SK-N-MC (cell line): Measurements from ENCODE around the gene NPAS4.

Experiments used
- DNase-seq: peaks from one replicate; pipeline ENCODE4 v3.0.0-alpha.2; 2011; ENCODE audit warnings: low read depth, low spot score
- H3K27ac ChIP-seq: fragments of 200-600 bp; sonication (generic); 2 replicates; pipeline ENCODE4 v1.5.1; 2016; ENCODE audit warnings: mixed run types
- H3K36me3 ChIP-seq: fragments of 200-600 bp; sonication (generic); 2 replicates; pipeline ENCODE4 v1.6.1; 2017; ENCODE audit warnings: antibody characterized with exemption, low read length, mixed read lengths; ENCODE audit not compliant: insufficient read depth
- H3K4me3 ChIP-seq: fragments of 200-600 bp; sonication (generic); 2 replicates; pipeline ENCODE4 v1.5.1; 2016
- H3K9ac ChIP-seq: fragments of 200-600 bp; sonication (generic); 2 replicates; pipeline ENCODE4 v1.8.0; 2017; ENCODE audit warnings: mixed run types, mixed read lengths; ENCODE audit not compliant: insufficient read length
- H3K9me3 ChIP-seq: fragments of 200-600 bp; sonication (generic); 2 replicates; pipeline ENCODE4 v1.6.1; 2017; ENCODE audit warnings: low read depth, mild to moderate bottlenecking, antibody characterized with exemption, low read length, moderate library complexity, mixed read lengths
- EZH2 ChIP-seq: fragments of 200-600 bp; sonication (generic); IDR thresholded peaks from one replicate; pipeline ENCODE4 v1.6.1; 2017; ENCODE audit warnings: antibody characterized with exemption
- FOXP2 ChIP-seq: optimal IDR thresholded peaks from 2 replicates; pipeline ENCODE3; 2011; ENCODE audit warnings: mild to moderate bottlenecking, moderate library complexity; ENCODE audit not compliant: insufficient read depth; ENCODE audit errors: extremely low read length, control extremely low read depth
- POLR2AphosphoS5 ChIP-seq: IDR thresholded peaks from 2 replicates; pipeline ENCODE4 v1.6.1; 2012; ENCODE audit warnings: mild to moderate bottlenecking, low read depth, low read length, borderline replicate concordance

Gene NPAS4

DNA sequence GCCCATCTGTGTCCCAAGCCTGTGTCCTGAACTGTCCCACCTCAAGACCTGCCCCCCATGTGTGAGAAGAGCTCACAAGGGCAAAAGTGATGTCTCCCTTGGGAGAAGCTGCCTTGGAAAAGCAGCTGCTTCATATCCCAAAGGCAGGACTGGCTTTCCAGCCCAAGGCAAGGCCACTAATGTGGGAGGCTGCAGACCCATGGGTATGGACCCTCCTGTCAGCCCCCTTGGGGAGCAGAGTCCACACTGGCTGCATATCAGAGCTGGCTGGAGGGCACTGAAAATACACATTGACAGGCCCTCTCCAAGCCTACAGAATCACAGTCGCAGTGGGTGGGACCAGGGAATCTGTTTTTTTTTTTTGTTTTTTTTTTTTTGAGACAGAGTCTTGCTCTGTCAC lies 48.6 kb downstream of the NPAS4 start:
- H3K27ac ChIP-seq, result no peak overlapping the region
- no peak for DNase-seq
- no peak overlapping the region for H3K4me3 ChIP-seq
- H3K9ac ChIP-seq, result no peak overlapping the region
- H3K9me3 ChIP-seq, result no peaks in the 10 kb centered on the region
- H3K36me3 ChIP-seq, result no peaks in the 10 kb centered on the region
- no peak for TF ChIP-seq EZH2
- TF ChIP-seq FOXP2, result no peak
- TF ChIP-seq POLR2AphosphoS5, result no peak

DNA sequence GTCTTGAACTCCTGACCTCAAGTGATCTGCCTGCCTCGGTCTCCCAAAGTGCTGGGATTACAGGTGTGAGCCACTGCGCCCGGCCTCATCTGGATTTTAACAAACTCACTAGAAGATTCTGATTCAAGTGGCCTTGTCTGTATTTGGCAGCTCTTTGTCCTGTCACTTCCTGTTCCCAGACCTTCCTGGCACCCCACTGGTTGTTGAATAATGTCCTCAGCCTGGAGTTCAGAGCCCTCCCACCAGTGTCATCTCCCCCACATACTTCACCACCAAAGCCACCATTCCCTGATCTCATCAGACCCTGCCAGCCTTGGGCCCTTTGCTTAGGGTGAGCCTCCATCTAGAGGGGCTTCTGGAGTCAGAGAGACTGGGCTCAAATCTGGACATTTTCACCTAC lies 49.2 kb downstream of the NPAS4 start:
- Histone ChIP-seq H3K27ac (no peak overlapping the region), H3K36me3 (no peaks in the 10 kb centered on the region), H3K9ac (no peak overlapping the region), H3K4me3 (no peak overlapping the region), H3K9me3 (no peaks in the 10 kb centered on the region)
- DNase-seq, result no peak
- no peak for TF ChIP-seq EZH2
- no peak for TF ChIP-seq POLR2AphosphoS5
- no peak for TF ChIP-seq FOXP2

DNA sequence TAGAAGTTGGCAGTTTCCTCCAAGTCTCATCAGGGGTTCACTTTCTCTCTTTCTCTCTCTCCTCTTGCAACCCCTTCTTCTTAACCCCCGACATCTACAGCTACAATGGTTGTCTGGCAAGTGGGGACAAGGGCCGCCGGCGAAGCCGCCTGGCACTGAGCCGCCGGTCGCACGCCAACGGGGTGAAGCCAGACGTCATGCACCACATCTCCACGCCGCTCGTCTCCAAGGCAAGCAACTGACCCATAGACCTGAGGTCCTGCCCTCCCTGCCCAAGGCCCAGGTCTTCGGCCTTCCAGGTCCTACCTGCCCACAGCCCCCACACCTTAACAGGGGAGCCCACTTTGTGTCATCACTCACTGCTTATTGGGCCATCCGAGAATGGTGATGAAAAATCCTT lies 50.3 kb downstream of the NPAS4 start:
- H3K9ac ChIP-seq, result no peak overlapping the region
- no peak for TF ChIP-seq FOXP2
- no peak for TF ChIP-seq EZH2
- no peak for TF ChIP-seq POLR2AphosphoS5
- no peak overlapping the region for H3K4me3 ChIP-seq
- no peak for DNase-seq
- no peaks in the 10 kb centered on the region for H3K9me3 ChIP-seq
- H3K36me3 ChIP-seq, result no peaks in the 10 kb centered on the region
- H3K27ac ChIP-seq, result no peak overlapping the region

DNA sequence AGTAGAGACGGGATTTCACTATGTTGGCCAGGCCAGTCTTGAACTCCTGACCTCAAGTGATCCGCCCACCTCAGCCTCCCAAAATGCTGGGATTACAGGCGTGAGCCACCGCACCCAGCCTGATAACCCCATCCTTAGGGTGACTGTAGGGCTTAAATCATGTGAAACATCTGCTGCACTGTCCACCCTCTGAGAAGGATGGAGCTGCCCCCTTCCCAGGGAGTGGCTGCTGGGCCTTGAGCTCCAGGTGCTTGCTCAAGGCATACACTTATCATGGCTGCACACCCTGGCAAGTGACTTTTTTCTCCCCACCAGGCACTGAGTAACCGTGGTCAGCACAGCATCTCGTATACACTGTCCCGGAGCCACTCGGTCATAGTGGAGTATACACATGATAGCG lies 51.2 kb downstream of the NPAS4 start:
- H3K36me3 ChIP-seq, result no peaks in the 10 kb centered on the region
- H3K9ac ChIP-seq, result no peak overlapping the region
- TF ChIP-seq EZH2 (no peak), FOXP2 (no peak), POLR2AphosphoS5 (no peak)
- H3K27ac ChIP-seq, result no peak overlapping the region
- H3K9me3 ChIP-seq, result no peaks in the 10 kb centered on the region
- no peak overlapping the region for H3K4me3 ChIP-seq
- no peak for DNase-seq

DNA sequence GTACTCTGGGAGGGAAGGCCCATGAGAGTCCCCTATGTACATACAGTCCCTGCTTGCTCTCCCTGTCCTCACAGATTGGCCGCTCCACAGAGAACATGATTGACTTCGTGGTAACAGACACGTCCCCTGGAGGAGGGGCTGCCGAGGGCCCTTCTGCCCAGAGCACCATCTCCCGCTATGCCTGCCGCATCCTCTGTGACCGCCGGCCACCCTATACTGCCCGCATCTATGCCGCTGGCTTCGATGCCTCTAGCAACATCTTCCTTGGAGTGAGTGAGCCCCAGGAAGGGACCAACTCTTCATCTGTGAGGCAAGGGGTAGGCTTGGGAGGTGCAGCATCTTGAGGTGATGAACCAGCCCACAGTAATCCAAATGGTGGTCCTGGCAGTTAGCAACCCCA lies 52.3 kb downstream of the NPAS4 start:
- Histone ChIP-seq H3K9ac (no peak overlapping the region), H3K4me3 (no peak overlapping the region), H3K36me3 (no peaks in the 10 kb centered on the region), H3K9me3 (no peaks in the 10 kb centered on the region), H3K27ac (no peak overlapping the region)
- TF ChIP-seq FOXP2, result no peak
- TF ChIP-seq POLR2AphosphoS5, result no peak
- TF ChIP-seq EZH2, result no peak
- no peak for DNase-seq

DNA sequence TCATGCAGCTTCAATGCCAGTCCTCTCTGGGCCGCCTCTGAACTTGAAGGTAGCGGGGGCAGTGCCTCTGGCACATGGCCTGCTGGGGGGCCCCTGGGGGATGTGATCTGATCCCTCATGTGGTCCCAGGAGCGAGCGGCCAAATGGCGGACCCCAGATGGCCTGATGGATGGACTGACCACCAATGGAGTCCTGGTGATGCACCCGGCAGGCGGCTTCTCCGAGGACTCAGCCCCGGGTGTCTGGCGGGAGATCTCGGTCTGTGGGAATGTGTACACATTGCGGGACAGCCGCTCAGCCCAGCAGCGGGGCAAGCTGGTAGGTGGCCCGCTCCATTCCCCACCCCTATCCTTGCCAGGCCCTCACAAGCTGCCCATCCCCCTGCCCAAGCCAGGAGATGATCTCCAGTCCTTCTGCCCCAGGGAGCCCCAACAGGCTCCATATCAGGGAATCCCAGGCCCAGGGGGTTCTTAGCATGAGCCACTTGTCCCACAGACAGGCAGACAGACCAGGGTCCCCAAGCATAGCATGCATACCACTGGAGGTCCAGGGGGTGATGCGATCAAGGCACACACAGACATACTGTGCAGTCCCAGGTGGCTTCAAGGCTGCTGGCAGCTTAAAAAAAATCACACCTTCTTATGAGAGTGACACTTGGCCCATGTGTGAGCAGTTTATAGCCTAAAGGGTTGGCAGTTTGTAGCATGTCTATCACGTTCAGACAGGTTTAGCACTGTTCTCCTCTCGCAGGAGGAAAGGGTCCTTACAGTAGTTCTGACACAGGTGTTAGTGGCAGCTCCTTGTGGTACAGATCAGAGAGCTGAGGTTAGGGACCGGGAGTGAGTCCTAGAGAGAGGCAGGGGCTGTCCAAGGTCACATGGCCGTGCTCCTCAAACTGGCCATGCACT lies 53.0 kb downstream of the NPAS4 start:
- Histone ChIP-seq H3K9me3 (no peaks in the 10 kb centered on the region), H3K36me3 (no peaks in the 10 kb centered on the region), H3K9ac (no peak overlapping the region), H3K27ac (no peak overlapping the region), H3K4me3 (no peak overlapping the region)
- TF ChIP-seq FOXP2 (no peak), EZH2 (no peak), POLR2AphosphoS5 (no peak)
- DNase-seq, result no peak

DNA sequence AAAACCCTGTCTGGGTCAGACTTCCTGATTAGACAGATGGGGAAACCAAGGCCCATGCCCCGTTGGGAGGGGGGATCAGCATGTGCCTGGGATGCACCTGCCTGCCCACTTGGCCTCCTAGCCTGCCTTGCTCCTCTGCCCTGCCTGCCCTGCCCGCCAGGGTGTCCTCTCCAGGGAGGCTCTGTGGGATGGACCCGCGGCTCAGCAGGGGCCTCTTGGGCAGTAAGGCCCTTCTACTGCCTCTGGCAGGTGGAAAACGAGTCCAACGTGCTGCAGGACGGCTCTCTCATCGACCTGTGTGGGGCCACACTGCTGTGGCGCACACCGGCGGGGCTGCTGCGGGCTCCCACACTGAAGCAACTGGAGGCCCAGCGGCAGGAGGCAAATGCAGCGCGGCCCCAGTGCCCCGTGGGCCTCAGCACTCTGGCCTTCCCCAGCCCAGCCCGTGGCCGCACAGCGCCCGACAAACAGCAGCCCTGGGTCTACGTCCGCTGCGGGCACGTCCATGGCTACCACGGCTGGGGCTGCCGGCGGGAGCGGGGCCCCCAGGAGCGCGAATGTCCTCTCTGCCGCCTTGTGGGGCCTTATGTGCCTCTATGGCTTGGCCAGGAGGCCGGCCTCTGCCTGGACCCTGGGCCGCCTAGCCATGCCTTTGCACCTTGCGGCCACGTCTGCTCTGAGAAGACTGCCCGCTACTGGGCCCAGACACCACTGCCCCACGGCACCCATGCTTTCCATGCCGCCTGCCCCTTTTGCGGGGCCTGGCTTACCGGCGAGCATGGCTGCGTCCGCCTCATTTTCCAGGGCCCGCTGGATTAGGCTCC lies 54.7 kb downstream of the NPAS4 start:
- Histone ChIP-seq H3K9ac (no peak overlapping the region), H3K4me3 (no peak overlapping the region), H3K27ac (no peak overlapping the region), H3K36me3 (no peaks in the 10 kb centered on the region), H3K9me3 (no peaks in the 10 kb centered on the region)
- TF ChIP-seq POLR2AphosphoS5 (no peak), FOXP2 (no peak), EZH2 (no peak)
- no peak for DNase-seq
